Measurements from ENCODE around the gene HOXA5. TPM values are rescaled to one million over a fixed set of nuclear protein-coding genes. Genes with fewer than 3 reads are reported as not detected.

HOXA5 gene
- total RNA-seq, 1 experiment from 2014 or later, result 6.7 TPM

GRCh38 chr7:27098578-27099451 lies 44.7 kb downstream of the HOXA5 start:
- ChIA-PET RAD21 (ENCODE audit: low non-redundant PET in 1 of 2, low total read pairs in 2 of 2, uncharacterized antibody in 2 of 2, unreplicated experiment in 2 of 2) (no interaction called here), POLR2A (interaction anchor here (1.2 to 1.6 kb wide), 2 partner anchors 8 to 15 kb away, joined by 3 to 6 read pairs; no protein-coding TSS in a partner anchor), CTCF (no interaction called here)
- TF ChIP-seq ZNF274 (IDR thresholded peaks at IDR 0.05; ENCODE audit: low read depth, low read length) (no peak), SP1 (IDR thresholded peaks at IDR 0.05; ENCODE audit: low read depth) (no peak), EGR1 (IDR thresholded peaks at IDR 0.05; ENCODE audit: low read depth) (no peak), ZBTB33 (IDR thresholded peaks at IDR 0.05; ENCODE audit: extremely low read depth, insufficient replicate concordance, low read length) (no peak), SRF (IDR thresholded peaks at IDR 0.05; ENCODE audit: low read depth) (no peak), RAD21 (IDR thresholded peaks at IDR 0.05; ENCODE audit: low read depth) (no peak), ELF1 (IDR thresholded peaks at IDR 0.05; ENCODE audit: borderline replicate concordance, low read depth) (no peak)
- Histone ChIP-seq H3K4me1 (ENCODE audit: control insufficient read depth in 1 of 2, insufficient read depth in 2 of 2, low read length in 2 of 2) (peaks cover 10 to 19% of the 10 kb centered on the region in 2 experiments; a peak in 3 of 4 replicates), H2AFZ (ENCODE audit: low read depth, low read length, poor library complexity, severe bottlenecking) (no peak overlapping the region), H3K4me3 (replicated peaks in 1 of 2; ENCODE audit: low read depth in 1 of 2, low read length in 2 of 2) (no peak overlapping the region), H3K9me2 (ENCODE audit: insufficient read depth) (no peaks in the 10 kb centered on the region), H3K27me3 (ENCODE audit: insufficient read depth, low read length) (no peaks in the 10 kb centered on the region), H3K9ac (ENCODE audit: low read length) (no peak overlapping the region), H3K9me3 (ENCODE audit: control insufficient read depth in 1 of 2, insufficient read depth in 1 of 2, low read depth in 1 of 2, low read length in 2 of 2) (no peaks in the 10 kb centered on the region), H3K36me3 (ENCODE audit: control insufficient read depth in 1 of 2, insufficient read depth in 2 of 2, low read length in 2 of 2) (no peaks in the 10 kb centered on the region), H3K79me2 (ENCODE audit: insufficient read depth, low read length) (peaks cover 25% of the 10 kb centered on the region), H3K4me2 (ENCODE audit: low read length) (no peak overlapping the region), H3K27ac (ENCODE audit: low read depth, low read length) (no peak overlapping the region), H4K20me1 (ENCODE audit: insufficient read depth) (no peaks in the 10 kb centered on the region)
- intact Hi-C loops (cut with micrococcal nuclease), result no loop called here
- TSS peak; percentile 11 for BruUV-seq (replicated peaks)
- ATAC-seq (no peak), DNase-seq (ENCODE audit: low read depth, low spot score) (no peak)
